Activated naive CD4-positive, alpha-beta T cell treated with anti-CD3 and anti-CD28 coated beads, Interleukin-2, amount 50 U/mL, for 72 hours (primary cell): ENCODE measurements around the gene ENDOG. TPM values are rescaled to one million over a fixed set of nuclear protein-coding genes. Genes with fewer than 3 reads are reported as not detected.
A peak's percentile ranks its signal among the peaks of the same experiment; 100 is the strongest.
"Not testable (repeated sequence)": the region's sequence is repeated elsewhere in the genome, so short reads cannot be mapped to it uniquely, and the experiment has no call there.

Source experiments
- ATAC-seq, 2 donors: fragments of 150-1000 bp; cut with Tn5 transposase; 2 replicates each; pipeline ENCODE4 v1.10.0; 2021; ENCODE audit warnings: mild to moderate bottlenecking in 2 of 2, moderate library complexity in 2 of 2
- DNase-seq, 2 donors: peaks; one replicate each; pipeline ENCODE4 v3.0.0; 2021 to 2022; ENCODE audit warnings: low spot score in 2 of 2
- H3K27ac Mint-ChIP-seq, 2 donors: one replicate each; pipeline ENCODE4 v1.8.0; 2022; ENCODE audit warnings: mild to moderate bottlenecking in 2 of 2, mixed read lengths in 2 of 2
- H3K36me3 Mint-ChIP-seq, 2 donors: one replicate each; pipeline ENCODE4 v1.8.0; 2022; ENCODE audit warnings: mixed read lengths in 2 of 2
- H3K9me3 Mint-ChIP-seq, 2 donors: one replicate each; pipeline ENCODE4 v1.8.0; 2022; ENCODE audit warnings: mixed read lengths in 2 of 2
- total RNA-seq, 2 donors: library from RNA; stranded (reverse); gene quantifications; one replicate each; pipeline ENCODE4 v1.2.3, GENCODE V29; 2022

Gene ENDOG
- total RNA-seq, 2 donors from 2014 or later, result 8.2 to 16.0 TPM

DNA sequence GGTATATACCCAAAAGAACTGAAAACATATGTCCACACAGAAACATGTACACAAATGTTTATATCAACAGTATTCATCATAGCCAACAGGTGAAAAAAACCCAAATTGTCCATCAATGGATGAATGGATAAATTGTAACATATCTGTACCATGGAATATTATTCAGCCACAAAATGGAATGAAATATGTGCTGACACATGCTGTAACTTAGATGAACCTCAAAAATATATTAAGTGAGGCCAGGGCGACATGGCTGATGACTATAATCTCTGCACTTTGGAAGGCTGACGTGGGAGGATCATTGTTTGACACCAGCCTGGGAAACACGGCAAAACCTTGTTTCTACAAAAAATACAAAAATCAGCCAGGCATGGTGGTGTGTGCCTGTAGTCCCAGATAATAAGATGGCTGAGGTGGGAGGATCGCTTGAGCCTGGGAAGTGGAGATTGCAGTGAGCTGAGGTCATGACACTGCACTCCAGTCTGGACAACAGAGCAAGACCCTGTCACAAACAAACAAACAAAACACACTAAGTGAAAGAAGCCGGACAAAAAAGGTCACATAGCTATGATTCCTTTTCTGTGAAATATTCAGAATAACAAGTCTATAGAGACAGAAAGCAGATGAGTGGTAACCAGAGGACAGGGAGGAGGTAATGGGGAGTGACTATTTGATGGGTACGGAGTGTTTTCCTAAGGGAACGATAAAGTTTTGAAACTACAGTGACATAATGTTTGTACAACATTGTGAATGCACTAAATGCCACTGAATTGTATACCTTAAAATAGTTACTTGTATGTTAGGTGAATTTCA, 52.0 kb downstream of the ENDOG start:
- H3K27ac Mint-ChIP-seq, result peak overlapping the region in 1 of 2 donors; percentile 59
- H3K36me3 Mint-ChIP-seq, result no peaks in the 10 kb centered on the region
- no peaks in the 10 kb centered on the region for H3K9me3 Mint-ChIP-seq
- DNase-seq (no peak), ATAC-seq (no peak)

DNA sequence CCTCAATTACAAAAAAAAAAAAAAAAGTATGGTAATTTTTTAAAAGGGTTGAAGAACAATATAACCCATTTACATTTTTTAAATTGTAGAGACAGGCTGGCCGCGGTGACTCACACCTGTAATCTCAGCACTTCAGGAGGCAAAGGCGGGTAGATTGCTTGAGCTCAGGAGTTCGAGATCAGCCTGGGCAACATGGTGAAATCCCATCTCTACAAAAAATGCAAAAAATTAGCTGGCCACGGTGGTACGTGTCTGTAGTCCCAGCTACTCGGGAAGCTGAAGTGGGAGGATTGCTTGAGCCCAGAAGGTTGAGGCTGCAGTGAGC, 52.6 kb downstream of the ENDOG start:
- not testable (repeated sequence) for H3K9me3 Mint-ChIP-seq, ATAC-seq, DNase-seq, H3K36me3 Mint-ChIP-seq, H3K27ac Mint-ChIP-seq

Other genes with a start within 250 kb of the ENDOG start
- gene DYNC2I2, start 161.7 kb upstream of the ENDOG start, total RNA-seq, result 10 to 100 TPM; 22.2 to 27.3 TPM
- gene SET, start 129.3 kb upstream of the ENDOG start, total RNA-seq, result 100 to 1,000 TPM; 499 to 548 TPM
- gene PKN3, start 116.0 kb upstream of the ENDOG start, total RNA-seq, result 10 to 100 TPM; 10.7 to 14.0 TPM
- gene ZDHHC12, start 94.4 kb upstream of the ENDOG start, total RNA-seq, result 10 to 100 TPM; 56.2 to 59.9 TPM
- 10 to 100 TPM; 17.3 to 24.9 TPM for gene ZER1, start 46.6 kb upstream of the ENDOG start, total RNA-seq
- gene TBC1D13, start 31.2 kb upstream of the ENDOG start, total RNA-seq, result 10 to 100 TPM; 15.6 to 22.7 TPM
- 10 to 100 TPM; 63.8 to 64.9 TPM for gene SPOUT1, start 11.3 kb downstream of the ENDOG start, total RNA-seq
- 10 to 100 TPM; 19.9 to 49.0 TPM for gene KYAT1, start 63.5 kb downstream of the ENDOG start, total RNA-seq
- gene LRRC8A, start 63.6 kb downstream of the ENDOG start, total RNA-seq, result 10 to 100 TPM; 16.3 to 20.9 TPM
- gene PHYHD1, start 102.5 kb downstream of the ENDOG start, total RNA-seq, result under 1 TPM; 0.54 to 0.64 TPM
- 1 to 10 TPM; 5.1 to 5.6 TPM for gene DOLK, start 129.1 kb downstream of the ENDOG start, total RNA-seq
- gene NUP188, start 129.2 kb downstream of the ENDOG start, total RNA-seq, result 100 to 1,000 TPM; 110 to 123 TPM
- gene SH3GLB2, start 209.8 kb downstream of the ENDOG start, total RNA-seq, result 10 to 100 TPM; 44.1 to 59.9 TPM
- gene MIGA2, start 218.1 kb downstream of the ENDOG start, total RNA-seq, result 10 to 100 TPM; 30.4 to 79.3 TPM